Thyroid gland (tissue), 4 donors: ENCODE results near the gene AFG3L2.

Experiments used
- CTCF ChIP-seq, 6 experiments: fragments of 200-600 bp in 3 of 6; fragments of 450-650 bp in 3 of 6; sonication (generic) in 3 of 6; IDR thresholded peaks; one replicate each; pipeline ENCODE4 v1.5.1; 2016 to 2019; ENCODE audit warnings: antibody characterized with exemption in 6 of 6, mild to moderate bottlenecking in 2 of 6, inconsistent platforms in 1 of 6, moderate library complexity in 1 of 6
- POLR2A ChIP-seq, 2 donors: fragments of 450-650 bp; IDR thresholded peaks; one replicate each; pipeline ENCODE4 v1.6.1; 2017; ENCODE audit warnings: antibody characterized with exemption in 2 of 2, mild to moderate bottlenecking in 2 of 2, moderate library complexity in 1 of 2

GRCh38 chr18:12305211-12305610 lies 71.8 kb downstream of the AFG3L2 start:
- no peak for TF ChIP-seq CTCF (IDR thresholded peaks at IDR 0.05)
- no peak for TF ChIP-seq POLR2A (IDR thresholded peaks at IDR 0.05)
